Ishikawa (cell line): ENCODE measurements around the gene SKP1.
A peak's percentile ranks its signal among the peaks of the same experiment; 100 is the strongest.

Experiments used
- CEBPB ChIP-seq: IDR thresholded peaks from 2 replicates; pipeline ENCODE4 v1.6.1; 2012
- CREB1 ChIP-seq: IDR thresholded peaks from 2 replicates; pipeline ENCODE4 v1.6.1; 2012; ENCODE audit warnings: low read depth
- EGR1 ChIP-seq: IDR thresholded peaks from 2 replicates; pipeline ENCODE4 v1.6.1; 2012
- EP300 ChIP-seq: IDR thresholded peaks from 2 replicates; pipeline ENCODE4 v1.6.1; 2012; ENCODE audit warnings: borderline replicate concordance
- FOXM1 ChIP-seq: IDR thresholded peaks from 2 replicates; pipeline ENCODE4 v1.6.1; 2012; ENCODE audit warnings: low read depth, borderline replicate concordance
- MAX ChIP-seq: IDR thresholded peaks from 2 replicates; pipeline ENCODE4 v1.6.1; 2012
- NFIC ChIP-seq: IDR thresholded peaks from 2 replicates; pipeline ENCODE4 v1.6.1; 2012
- RAD21 ChIP-seq: IDR thresholded peaks from 2 replicates; pipeline ENCODE4 v1.6.1; 2012; ENCODE audit warnings: low read depth
- REST ChIP-seq: IDR thresholded peaks from 2 replicates; pipeline ENCODE4 v1.6.1; 2012; ENCODE audit warnings: low read depth, mild to moderate bottlenecking
- TAF1 ChIP-seq: IDR thresholded peaks from 2 replicates; pipeline ENCODE4 v1.6.1; 2012; ENCODE audit warnings: low read depth, mild to moderate bottlenecking
- TCF12 ChIP-seq: IDR thresholded peaks from 2 replicates; pipeline ENCODE4 v1.6.1; 2012; ENCODE audit warnings: low read depth
- TEAD4 ChIP-seq: IDR thresholded peaks from 2 replicates; pipeline ENCODE4 v1.6.1; 2012
- USF1 ChIP-seq: IDR thresholded peaks from 2 replicates; pipeline ENCODE4 v1.6.1; 2012
- YY1 ChIP-seq: IDR thresholded peaks from 2 replicates; pipeline ENCODE4 v1.6.1; 2012; ENCODE audit warnings: low read depth
- ZBTB7A ChIP-seq: IDR thresholded peaks from 2 replicates; pipeline ENCODE4 v1.6.1; 2012; ENCODE audit warnings: low read depth

The SKP1 gene

GRCh38 chr5:134146651-134147518 is 29.9 kb downstream of the SKP1 start:
- TF ChIP-seq EGR1 = no peak
- TF ChIP-seq FOXM1 = no peak
- no peak for TF ChIP-seq TAF1

- TF ChIP-seq USF1 (no peak), RAD21 (peak; percentile 55)
These were observed 30.8 kb downstream of the SKP1 start for GRCh38 chr5:134145779-134146581.

GRCh38 chr5:134145041-134145757 is 31.6 kb downstream of the SKP1 start:
- TF ChIP-seq MAX (no peak), TEAD4 (no peak), FOXM1 (no peak), EP300 (no peak), USF1 (no peak), YY1 (no peak), NFIC (no peak), RAD21 (no peak), REST (no peak), TCF12 (no peak), CEBPB (no peak), TAF1 (no peak), CREB1 (no peak), ZBTB7A (no peak), EGR1 (no peak)

GRCh38 chr5:134143944-134144941 is 32.5 kb downstream of the SKP1 start:
- TF ChIP-seq USF1 (no peak), EP300 (no peak), TAF1 (no peak), TEAD4 (no peak), CREB1 (no peak), CEBPB (no peak), NFIC (no peak)

GRCh38 chr5:134143431-134143830 is 33.3 kb downstream of the SKP1 start:
- TF ChIP-seq MAX = no peak
- no peak for TF ChIP-seq YY1
- no peak for TF ChIP-seq EGR1
- no peak for TF ChIP-seq EP300
- no peak for TF ChIP-seq FOXM1
- no peak for TF ChIP-seq USF1
- TF ChIP-seq TAF1 = no peak
- TF ChIP-seq TCF12 = no peak
- no peak for TF ChIP-seq TEAD4
- TF ChIP-seq CEBPB = no peak
- TF ChIP-seq NFIC = no peak
- no peak for TF ChIP-seq CREB1
- TF ChIP-seq RAD21 = no peak
- no peak for TF ChIP-seq ZBTB7A
- no peak for TF ChIP-seq REST
